Measurements from ENCODE around the gene ART1.
A peak's percentile ranks its signal among the peaks of the same experiment; 100 is the strongest.
"Not testable (repeated sequence)": the region's sequence is repeated elsewhere in the genome, so short reads cannot be mapped to it uniquely, and the experiment has no call there.

ART1 gene

DNA sequence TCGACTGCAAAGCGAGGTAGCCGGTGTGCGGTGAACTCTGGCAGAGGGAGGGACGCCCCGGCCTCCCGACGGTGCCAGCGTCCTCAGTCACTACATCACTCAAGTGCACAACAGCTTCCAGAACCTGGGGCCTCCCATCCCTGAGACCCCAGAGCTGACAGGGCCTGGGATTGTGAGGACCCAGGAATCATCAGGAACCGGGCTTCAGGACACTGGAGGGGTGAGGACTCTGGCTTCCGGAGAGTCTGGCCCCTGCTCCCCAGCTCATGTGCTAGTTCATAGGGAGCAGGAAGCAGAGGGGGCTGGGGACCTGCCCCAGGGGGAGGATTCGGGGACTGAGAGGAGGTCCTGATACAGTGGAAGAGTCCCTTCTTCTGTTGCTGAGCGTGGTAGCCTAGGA lies 7.7 kb upstream of the ART1 start:
- no peaks in the 10 kb centered on the region for H3K36me3 ChIP-seq (ENCODE audit: control insufficient read depth in 1 of 2, insufficient read depth in 2 of 2, low read length in 2 of 2)
- peaks cover 0 to 8% of the 10 kb centered on the region in 2 donors for H3K4me1 ChIP-seq (ENCODE audit: control insufficient read depth in 1 of 2, insufficient read depth in 2 of 2, low read length in 2 of 2)
- no peaks in the 10 kb centered on the region for H3K9me3 ChIP-seq (ENCODE audit: control insufficient read depth in 1 of 2, low read length in 2 of 2)
- no peak overlapping the region for H3K4me3 ChIP-seq (ENCODE audit: low read depth in 1 of 2, low read length in 2 of 2)
- no peaks in the 10 kb centered on the region for H3K27me3 ChIP-seq (ENCODE audit: low read depth, low read length)
- H3K27ac ChIP-seq (ENCODE audit: low read length): no peak overlapping the region

DNA sequence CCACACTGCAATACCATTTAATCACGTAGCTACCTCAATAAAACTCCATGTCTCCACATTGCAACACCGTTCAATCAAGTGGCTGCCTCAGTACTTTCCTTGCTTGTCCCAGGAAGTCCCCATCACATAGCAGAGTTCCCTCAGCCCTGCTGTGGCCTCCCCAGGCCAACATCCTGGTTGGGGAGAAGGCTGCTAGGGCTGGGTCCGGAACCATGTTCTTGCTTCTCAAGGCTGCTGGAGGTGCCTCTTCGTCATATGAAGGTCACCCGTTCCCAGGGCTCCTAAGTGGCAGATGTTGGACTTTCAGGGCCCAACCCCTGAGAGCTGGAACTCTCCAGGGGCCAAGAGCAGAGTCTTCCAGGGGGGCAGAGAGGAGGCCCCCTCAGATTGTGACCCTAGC lies 6.4 kb upstream of the ART1 start:
- H3K4me1 ChIP-seq (ENCODE audit: control insufficient read depth in 1 of 2, insufficient read depth in 2 of 2, low read length in 2 of 2): peaks cover 6 to 17% of the 10 kb centered on the region in 2 donors
- no peak overlapping the region for H3K27ac ChIP-seq (ENCODE audit: low read length)
- no peaks in the 10 kb centered on the region for H3K9me3 ChIP-seq (ENCODE audit: control insufficient read depth in 1 of 2, low read length in 2 of 2)
- no peak overlapping the region for H3K4me3 ChIP-seq (ENCODE audit: low read depth in 1 of 2, low read length in 2 of 2)
- H3K27me3 ChIP-seq (ENCODE audit: low read depth, low read length): peaks cover 5% of the 10 kb centered on the region
- no peaks in the 10 kb centered on the region for H3K36me3 ChIP-seq (ENCODE audit: control insufficient read depth in 1 of 2, insufficient read depth in 2 of 2, low read length in 2 of 2)

DNA sequence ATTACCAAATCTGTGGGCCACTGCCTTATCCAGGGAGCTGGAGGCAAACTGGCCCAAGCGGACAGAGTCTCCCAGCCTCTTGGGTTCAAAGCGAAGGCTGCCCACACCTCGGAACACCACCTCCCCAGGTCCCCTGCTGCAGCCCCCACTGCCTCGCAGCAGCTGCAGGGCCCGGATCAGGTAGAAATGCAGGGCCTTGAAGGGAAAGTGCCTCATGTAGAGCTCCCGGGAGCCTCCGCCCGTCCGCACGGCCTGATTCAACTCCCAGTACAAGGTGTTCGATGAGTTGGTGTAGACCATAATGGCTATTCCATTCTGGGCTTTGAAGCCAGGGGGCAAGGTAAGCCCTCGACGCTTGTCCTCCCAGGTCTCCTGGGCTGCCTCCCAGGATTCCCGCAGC lies 5.1 kb upstream of the ART1 start:
- Histone ChIP-seq H3K27me3 (ENCODE audit: low read depth, low read length) (peaks cover 5% of the 10 kb centered on the region), H3K4me3 (ENCODE audit: low read depth in 1 of 2, low read length in 2 of 2) (no peak overlapping the region), H3K4me1 (ENCODE audit: control insufficient read depth in 1 of 2, insufficient read depth in 2 of 2, low read length in 2 of 2) (peaks cover 6 to 17% of the 10 kb centered on the region in 2 donors), H3K36me3 (ENCODE audit: control insufficient read depth in 1 of 2, insufficient read depth in 2 of 2, low read length in 2 of 2) (no peaks in the 10 kb centered on the region), H3K27ac (ENCODE audit: low read length) (no peak overlapping the region), H3K9me3 (ENCODE audit: control insufficient read depth in 1 of 2, low read length in 2 of 2) (no peaks in the 10 kb centered on the region)

DNA sequence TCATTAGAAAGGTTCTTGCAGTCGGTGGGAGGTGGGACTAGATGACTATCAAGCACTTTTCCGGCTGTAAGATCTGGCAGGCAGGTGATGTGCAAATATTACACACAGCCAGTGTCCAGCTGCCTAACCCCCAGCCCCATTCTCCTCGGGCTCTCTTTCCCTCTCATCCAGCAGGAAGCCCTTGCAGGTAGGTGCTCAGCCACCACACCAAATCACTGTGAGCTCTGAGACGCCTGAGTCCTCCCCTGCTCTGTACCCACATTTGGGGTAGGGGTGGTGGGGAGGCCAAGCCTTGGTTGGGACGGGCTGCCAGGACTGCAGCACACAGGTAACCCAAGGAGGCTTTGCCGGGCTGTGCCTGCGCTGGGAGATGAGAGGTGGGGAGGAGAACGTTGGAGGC lies 3.7 kb upstream of the ART1 start:
- Histone ChIP-seq H3K36me3 (ENCODE audit: control insufficient read depth in 1 of 2, insufficient read depth in 2 of 2, low read length in 2 of 2) (no peaks in the 10 kb centered on the region), H3K27ac (ENCODE audit: low read length) (no peak overlapping the region), H3K4me3 (ENCODE audit: low read depth in 1 of 2, low read length in 2 of 2) (no peak overlapping the region), H3K9me3 (ENCODE audit: control insufficient read depth in 1 of 2, low read length in 2 of 2) (no peaks in the 10 kb centered on the region), H3K27me3 (ENCODE audit: low read depth, low read length) (peaks cover 5% of the 10 kb centered on the region), H3K4me1 (ENCODE audit: control insufficient read depth in 1 of 2, insufficient read depth in 2 of 2, low read length in 2 of 2) (peaks cover 6 to 17% of the 10 kb centered on the region in 2 donors)

DNA sequence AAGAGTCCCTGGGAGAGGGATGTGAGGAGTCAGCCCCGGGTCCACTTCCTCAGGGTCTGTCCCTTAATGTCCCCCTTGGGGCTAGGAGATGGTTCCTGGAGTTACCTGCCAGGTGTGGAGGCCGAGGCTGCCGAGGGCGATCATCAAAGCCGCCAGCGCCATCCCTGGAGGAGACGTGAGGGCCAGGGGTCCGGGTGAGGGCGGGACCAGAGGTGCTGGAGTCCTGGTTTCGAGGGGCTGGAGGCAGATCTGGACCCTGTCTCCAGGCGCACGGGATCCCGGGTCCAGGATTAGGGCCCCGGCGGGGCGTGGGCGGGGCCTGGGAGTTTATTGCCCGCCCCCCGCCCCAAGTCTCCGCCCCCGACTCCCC lies 3.2 kb upstream of the ART1 start, which contains the start of gene ART5:
Gene ART5, minus strand, starts transcription at position 292 of the 370 bp plus-strand sequence. Its CDS starts 130 bp downstream, at position 162.
- Histone ChIP-seq H3K27ac (ENCODE audit: low read length) (no peak within 1 kb of the TSS), H3K36me3 (ENCODE audit: control insufficient read depth in 1 of 2, insufficient read depth in 2 of 2, low read length in 2 of 2) (no peaks in the 10 kb centered on the region), H3K27me3 (ENCODE audit: low read depth, low read length) (peaks cover 5% of the 10 kb centered on the region), H3K4me1 (ENCODE audit: control insufficient read depth in 1 of 2, insufficient read depth in 2 of 2, low read length in 2 of 2) (peaks cover 6 to 17% of the 10 kb centered on the region in 2 donors), H3K9me3 (ENCODE audit: control insufficient read depth in 1 of 2, low read length in 2 of 2) (no peaks in the 10 kb centered on the region), H3K4me3 (ENCODE audit: low read depth in 1 of 2, low read length in 2 of 2) (peak within 1 kb of the TSS; percentile 59 to 67)

DNA sequence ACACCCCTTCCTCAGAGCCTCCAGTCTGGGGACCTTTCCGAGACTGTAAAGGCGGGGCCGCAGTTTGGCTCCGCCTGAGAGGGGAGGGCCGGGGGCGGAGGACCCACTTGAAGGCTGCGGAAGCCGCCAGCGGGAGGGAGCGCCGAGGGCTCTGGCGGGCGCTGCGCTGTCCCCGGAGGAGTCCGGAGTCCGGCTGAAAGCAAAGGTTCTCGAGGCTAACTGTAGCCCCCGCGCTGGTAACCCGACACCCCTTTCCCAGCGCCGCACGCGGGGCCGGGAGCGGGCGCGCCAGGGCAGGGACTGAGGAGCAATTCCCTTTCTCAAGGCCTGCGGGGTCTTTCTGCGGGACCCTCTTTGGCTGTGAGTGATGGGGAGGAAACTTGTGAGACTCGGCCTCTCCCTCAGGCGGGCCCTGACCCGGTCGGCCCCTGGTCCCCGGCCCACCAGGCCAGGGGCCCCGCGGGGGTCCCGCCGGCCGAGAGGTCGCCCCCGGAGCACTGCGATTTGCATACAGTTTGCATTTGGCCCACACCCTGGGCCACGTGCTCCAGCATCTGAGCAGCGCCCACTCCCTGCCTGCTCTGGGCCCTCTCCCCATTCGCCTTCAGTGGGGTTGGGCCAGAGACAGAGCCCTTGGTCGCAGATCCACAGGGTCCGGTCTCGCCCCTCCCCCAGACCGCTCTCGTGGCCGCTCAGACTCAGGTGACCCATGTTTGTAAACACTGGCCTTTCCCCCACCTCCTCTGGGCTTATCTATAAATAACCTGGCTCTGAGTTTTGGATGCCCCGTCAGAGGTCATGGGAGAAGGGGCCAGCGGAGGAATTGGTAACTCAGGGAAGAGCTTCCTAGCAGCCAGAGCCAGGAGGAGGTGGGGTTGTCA lies 2.6 kb upstream of the ART1 start:
- Histone ChIP-seq H3K27ac (ENCODE audit: low read length) (no peak overlapping the region), H3K9me3 (ENCODE audit: control insufficient read depth in 1 of 2, low read length in 2 of 2) (no peaks in the 10 kb centered on the region), H3K4me3 (ENCODE audit: low read depth in 1 of 2, low read length in 2 of 2) (peak overlapping the region; percentile 59 to 67), H3K27me3 (ENCODE audit: low read depth, low read length) (peaks cover 5% of the 10 kb centered on the region), H3K36me3 (ENCODE audit: control insufficient read depth in 1 of 2, insufficient read depth in 2 of 2, low read length in 2 of 2) (no peaks in the 10 kb centered on the region), H3K4me1 (ENCODE audit: control insufficient read depth in 1 of 2, insufficient read depth in 2 of 2, low read length in 2 of 2) (peaks cover 6 to 17% of the 10 kb centered on the region in 2 donors)

DNA sequence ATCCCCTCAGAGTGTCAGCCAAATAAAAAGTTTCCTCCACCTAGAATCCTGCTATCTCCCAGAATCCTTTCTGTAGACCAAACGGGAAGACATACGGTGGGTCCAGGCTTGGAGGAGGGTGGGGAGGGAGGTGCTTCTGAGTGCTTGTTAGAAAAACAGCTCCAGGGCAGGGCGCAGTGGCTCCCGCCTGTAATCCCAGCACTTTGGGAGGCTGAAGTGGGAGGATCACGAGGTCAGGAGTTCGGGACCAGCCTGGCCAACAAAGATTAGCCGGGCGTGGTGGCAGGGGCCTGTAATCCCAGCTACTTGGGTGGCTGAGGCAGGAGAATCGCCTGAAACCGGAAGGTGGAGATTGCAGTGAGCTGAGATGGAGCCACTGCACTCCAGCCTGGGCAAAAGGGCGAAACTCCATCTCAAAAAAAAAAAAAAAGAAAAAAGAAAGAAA lies 1.8 kb upstream of the ART1 start:
- H3K36me3 ChIP-seq (ENCODE audit: control insufficient read depth in 1 of 2, insufficient read depth in 2 of 2, low read length in 2 of 2); H3K27me3 ChIP-seq (ENCODE audit: low read depth, low read length); H3K27ac ChIP-seq (ENCODE audit: low read length); H3K9me3 ChIP-seq (ENCODE audit: control insufficient read depth in 1 of 2, low read length in 2 of 2): not testable (repeated sequence)
- Histone ChIP-seq H3K4me1 (ENCODE audit: control insufficient read depth in 1 of 2, insufficient read depth in 2 of 2, low read length in 2 of 2) (peaks cover 6 to 17% of the 10 kb centered on the region in 2 donors), H3K4me3 (ENCODE audit: low read depth in 1 of 2, low read length in 2 of 2) (peak overlapping the region; percentile 59 to 67)

DNA sequence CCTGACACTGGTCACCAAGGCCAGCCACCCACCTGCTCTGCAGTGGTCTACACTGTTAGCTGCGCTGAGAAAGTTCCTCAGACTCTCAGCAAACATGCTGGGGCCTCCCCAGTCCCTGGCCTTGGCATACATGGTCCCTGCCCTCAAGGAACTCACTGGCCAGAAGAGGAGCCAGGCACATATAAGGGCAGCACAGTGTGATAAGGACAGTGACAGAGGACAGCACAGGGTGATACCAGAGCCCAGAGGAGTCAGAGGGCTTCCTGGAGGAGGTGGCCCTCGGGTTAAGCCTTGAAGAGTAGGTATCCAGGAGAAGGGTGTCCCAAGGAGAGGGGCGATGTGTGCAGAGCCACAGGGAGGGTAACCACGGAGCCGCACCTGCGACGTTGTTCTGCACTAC lies 624 bp downstream of the ART1 start:
- no peak overlapping the region for H3K4me3 ChIP-seq (ENCODE audit: low read depth in 1 of 2, low read length in 2 of 2)
- H3K36me3 ChIP-seq (ENCODE audit: control insufficient read depth in 1 of 2, insufficient read depth in 2 of 2, low read length in 2 of 2): no peaks in the 10 kb centered on the region
- H3K4me1 ChIP-seq (ENCODE audit: control insufficient read depth in 1 of 2, insufficient read depth in 2 of 2, low read length in 2 of 2): peaks cover 6 to 17% of the 10 kb centered on the region in 2 donors
- H3K9me3 ChIP-seq (ENCODE audit: control insufficient read depth in 1 of 2, low read length in 2 of 2): no peaks in the 10 kb centered on the region
- H3K27ac ChIP-seq (ENCODE audit: low read length): no peak overlapping the region
- H3K27me3 ChIP-seq (ENCODE audit: low read depth, low read length): peaks cover 5% of the 10 kb centered on the region

DNA sequence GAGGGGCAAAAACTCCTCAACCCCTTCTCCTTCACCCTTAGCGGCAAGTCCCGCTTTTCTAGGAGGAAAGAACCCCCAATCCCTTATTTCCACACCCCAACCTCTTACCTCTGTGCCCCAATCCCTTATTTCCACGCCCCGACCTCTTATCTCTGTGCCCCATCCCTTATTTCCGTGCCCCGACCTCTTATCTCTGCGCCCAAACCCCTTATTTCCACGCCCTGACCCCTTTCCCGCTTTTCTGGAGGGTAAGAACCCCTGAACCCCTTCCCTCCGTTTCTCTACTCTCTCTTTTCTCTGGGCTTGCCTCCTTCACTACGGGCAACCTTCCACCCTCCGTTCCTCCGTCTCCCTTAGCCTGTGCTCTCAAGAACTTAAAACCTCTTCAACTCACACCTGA lies 3.9 kb downstream of the ART1 start:
- not testable (repeated sequence) for H3K27ac ChIP-seq (ENCODE audit: low read length); H3K36me3 ChIP-seq (ENCODE audit: control insufficient read depth in 1 of 2, insufficient read depth in 2 of 2, low read length in 2 of 2); H3K27me3 ChIP-seq (ENCODE audit: low read depth, low read length)

DNA sequence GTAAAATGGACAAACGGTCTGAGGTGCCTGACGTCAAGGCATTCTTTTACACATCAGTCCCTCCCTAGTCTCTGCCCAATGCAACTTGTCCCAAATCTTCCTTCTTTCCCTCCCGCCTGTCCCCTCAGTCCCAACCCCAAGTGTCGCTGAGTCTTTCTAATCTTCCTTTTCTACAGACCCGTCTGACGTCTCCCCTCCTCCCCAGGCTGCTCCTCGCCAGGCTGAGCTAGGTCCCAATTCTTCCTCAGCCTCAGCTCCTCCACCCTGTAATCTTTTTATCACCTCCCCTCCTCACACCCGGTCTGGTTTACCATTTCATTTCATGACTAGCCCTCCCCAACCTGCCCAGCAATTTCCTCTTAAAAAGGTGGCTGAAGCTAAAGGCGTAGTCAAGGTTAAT lies 4.4 kb downstream of the ART1 start:
- not testable (repeated sequence) for H3K4me1 ChIP-seq (ENCODE audit: control insufficient read depth in 1 of 2, insufficient read depth in 2 of 2, low read length in 2 of 2); H3K9me3 ChIP-seq (ENCODE audit: control insufficient read depth in 1 of 2, low read length in 2 of 2); H3K27ac ChIP-seq (ENCODE audit: low read length); H3K27me3 ChIP-seq (ENCODE audit: low read depth, low read length); H3K4me3 ChIP-seq (ENCODE audit: low read depth in 1 of 2, low read length in 2 of 2); H3K36me3 ChIP-seq (ENCODE audit: control insufficient read depth in 1 of 2, insufficient read depth in 2 of 2, low read length in 2 of 2)

More for the DNA sequence above, 3.9 kb downstream of the ART1 start:
- not testable (repeated sequence) for H3K4me1 ChIP-seq (ENCODE audit: control insufficient read depth in 1 of 2, insufficient read depth in 2 of 2, low read length in 2 of 2); H3K4me3 ChIP-seq (ENCODE audit: low read depth in 1 of 2, low read length in 2 of 2); H3K9me3 ChIP-seq (ENCODE audit: control insufficient read depth in 1 of 2, low read length in 2 of 2)

DNA sequence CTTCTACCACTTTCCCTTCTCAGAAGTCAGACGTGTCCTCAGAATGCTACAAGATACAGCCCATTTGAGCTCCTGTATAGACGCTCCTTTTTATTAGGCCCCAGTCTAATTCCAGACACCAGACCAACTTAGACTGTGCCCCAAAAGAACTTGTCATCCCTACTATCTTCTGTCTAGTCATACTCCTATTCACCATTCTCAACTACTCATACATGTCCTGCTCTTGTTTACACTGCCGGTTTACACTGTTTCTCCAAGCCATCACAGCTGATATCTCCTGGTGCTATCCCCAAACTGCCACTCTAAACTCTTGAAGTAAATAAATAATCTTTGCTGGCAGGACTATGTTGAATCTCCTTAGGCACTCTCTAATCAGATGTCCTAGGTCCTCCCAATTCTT lies 7.6 kb downstream of the ART1 start:
- not testable (repeated sequence) for H3K4me1 ChIP-seq (ENCODE audit: control insufficient read depth in 1 of 2, insufficient read depth in 2 of 2, low read length in 2 of 2); H3K27ac ChIP-seq (ENCODE audit: low read length); H3K9me3 ChIP-seq (ENCODE audit: control insufficient read depth in 1 of 2, low read length in 2 of 2); H3K36me3 ChIP-seq (ENCODE audit: control insufficient read depth in 1 of 2, insufficient read depth in 2 of 2, low read length in 2 of 2); H3K4me3 ChIP-seq (ENCODE audit: low read depth in 1 of 2, low read length in 2 of 2); H3K27me3 ChIP-seq (ENCODE audit: low read depth, low read length)

DNA sequence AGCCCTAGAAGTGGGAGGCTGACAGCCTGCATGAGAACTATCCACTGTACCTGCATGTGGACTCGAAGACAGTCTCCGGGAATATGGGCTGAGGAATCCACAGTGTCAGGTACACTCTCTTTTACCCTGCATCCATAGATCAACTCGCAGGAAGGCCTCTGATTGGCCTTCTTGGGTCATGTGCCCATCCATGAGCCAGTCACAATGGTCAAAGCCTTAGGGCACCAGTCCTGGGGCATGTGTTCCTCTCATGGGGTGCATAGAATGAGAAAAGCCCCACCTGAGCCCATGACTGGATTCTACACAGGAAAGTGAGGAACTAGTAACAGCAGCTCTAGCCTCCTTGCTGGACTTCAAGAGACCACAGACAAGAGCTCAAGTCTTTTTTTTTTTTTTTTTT lies 10.6 kb downstream of the ART1 start:
- no peak overlapping the region for H3K27ac ChIP-seq (ENCODE audit: low read length)
- H3K9me3 ChIP-seq (ENCODE audit: control insufficient read depth in 1 of 2, low read length in 2 of 2): no peaks in the 10 kb centered on the region
- H3K27me3 ChIP-seq (ENCODE audit: low read depth, low read length): no peaks in the 10 kb centered on the region
- no peak overlapping the region for H3K4me3 ChIP-seq (ENCODE audit: low read depth in 1 of 2, low read length in 2 of 2)
- no peaks in the 10 kb centered on the region for H3K36me3 ChIP-seq (ENCODE audit: control insufficient read depth in 1 of 2, insufficient read depth in 2 of 2, low read length in 2 of 2)
- no peaks in the 10 kb centered on the region for H3K4me1 ChIP-seq (ENCODE audit: control insufficient read depth in 1 of 2, insufficient read depth in 2 of 2, low read length in 2 of 2)

Data from muscle layer of duodenum (tissue), 2 donors.